NB4 (cell line): Measurements from ENCODE around the gene IL20RA.

Experiments used
- DNase-seq: peaks from one replicate; pipeline ENCODE4 v3.0.0; 2010; ENCODE audit warnings: low read depth
- H3K4me3 ChIP-seq: one replicate; pipeline ENCODE4 v1.5.1; 2011; ENCODE audit warnings: mild to moderate bottlenecking, low read depth, low read length, moderate library complexity
- MYC ChIP-seq: IDR thresholded peaks from 2 replicates; pipeline ENCODE4 v1.6.1; 2011; ENCODE audit warnings: low read depth, low read length
- POLR2A ChIP-seq: IDR thresholded peaks from 2 replicates; pipeline ENCODE4 v1.6.1; 2011; ENCODE audit warnings: mild to moderate bottlenecking; ENCODE audit not compliant: insufficient read length; ENCODE audit errors: extremely low read depth
- TF ChIP-seq, protein P1 (sequence below): IDR thresholded peaks from 2 replicates; pipeline ENCODE4 v1.6.1; 2011; ENCODE audit warnings: low read depth, low read length
- TF ChIP-seq, protein P2 (sequence below): IDR thresholded peaks from one replicate; pipeline ENCODE4 v1.5.1; 2012; ENCODE audit warnings: low read depth, low read length

IL20RA gene

DNA sequence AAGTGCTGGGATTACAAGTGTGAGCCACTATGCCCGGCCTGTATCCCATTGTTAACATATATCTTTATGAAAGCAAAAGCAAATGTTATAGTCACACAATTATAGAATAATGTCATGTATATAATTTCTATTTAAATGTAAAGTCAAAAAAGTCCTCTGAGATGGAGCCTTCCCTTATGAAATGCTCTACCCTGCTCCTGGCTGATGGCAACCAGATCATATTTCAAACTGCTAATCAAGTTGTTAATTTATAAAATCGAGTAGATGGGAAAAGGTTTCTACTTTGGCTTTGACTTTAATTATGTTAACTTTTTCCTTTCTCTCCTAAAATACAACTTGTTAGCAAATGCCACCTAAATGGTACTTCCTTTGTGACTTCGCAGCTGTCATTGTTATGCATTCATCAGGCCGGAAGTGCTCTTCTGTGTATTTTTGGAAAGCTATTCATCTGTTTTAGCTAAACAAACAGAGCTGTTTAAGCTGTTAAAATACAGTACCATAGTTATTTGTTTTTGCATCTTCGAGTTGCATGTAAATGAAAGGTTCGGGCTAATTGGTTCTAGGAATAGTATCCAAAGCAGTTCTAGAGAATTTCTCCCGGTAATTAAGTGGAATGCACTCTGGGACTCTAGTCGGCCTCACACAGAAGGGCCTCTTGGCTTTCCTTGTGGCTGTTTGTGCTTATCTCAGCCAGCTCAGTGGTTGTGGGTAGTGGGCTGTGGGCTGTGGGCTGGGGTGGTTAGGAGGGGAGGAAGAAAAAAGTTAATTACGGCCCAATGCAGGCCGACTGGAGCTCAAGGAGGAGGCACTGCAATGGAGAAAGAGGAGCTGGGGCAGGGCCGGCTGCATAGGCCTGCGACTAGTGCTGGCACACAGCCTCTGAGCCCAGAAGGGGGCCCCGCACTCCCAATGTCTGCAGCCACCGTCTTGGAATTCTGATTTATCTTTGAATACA lies 87.9 kb downstream of the IL20RA start:
- no peak for TF ChIP-seq MYC
- TF ChIP-seq, protein P1, sequence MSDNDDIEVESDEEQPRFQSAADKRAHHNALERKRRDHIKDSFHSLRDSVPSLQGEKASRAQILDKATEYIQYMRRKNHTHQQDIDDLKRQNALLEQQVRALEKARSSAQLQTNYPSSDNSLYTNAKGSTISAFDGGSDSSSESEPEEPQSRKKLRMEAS: no peak
- TF ChIP-seq, protein P2, sequence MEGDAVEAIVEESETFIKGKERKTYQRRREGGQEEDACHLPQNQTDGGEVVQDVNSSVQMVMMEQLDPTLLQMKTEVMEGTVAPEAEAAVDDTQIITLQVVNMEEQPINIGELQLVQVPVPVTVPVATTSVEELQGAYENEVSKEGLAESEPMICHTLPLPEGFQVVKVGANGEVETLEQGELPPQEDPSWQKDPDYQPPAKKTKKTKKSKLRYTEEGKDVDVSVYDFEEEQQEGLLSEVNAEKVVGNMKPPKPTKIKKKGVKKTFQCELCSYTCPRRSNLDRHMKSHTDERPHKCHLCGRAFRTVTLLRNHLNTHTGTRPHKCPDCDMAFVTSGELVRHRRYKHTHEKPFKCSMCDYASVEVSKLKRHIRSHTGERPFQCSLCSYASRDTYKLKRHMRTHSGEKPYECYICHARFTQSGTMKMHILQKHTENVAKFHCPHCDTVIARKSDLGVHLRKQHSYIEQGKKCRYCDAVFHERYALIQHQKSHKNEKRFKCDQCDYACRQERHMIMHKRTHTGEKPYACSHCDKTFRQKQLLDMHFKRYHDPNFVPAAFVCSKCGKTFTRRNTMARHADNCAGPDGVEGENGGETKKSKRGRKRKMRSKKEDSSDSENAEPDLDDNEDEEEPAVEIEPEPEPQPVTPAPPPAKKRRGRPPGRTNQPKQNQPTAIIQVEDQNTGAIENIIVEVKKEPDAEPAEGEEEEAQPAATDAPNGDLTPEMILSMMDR: no peak
- TF ChIP-seq POLR2A: no peak
- H3K4me3 ChIP-seq: no peak overlapping the region
- no peak for DNase-seq

DNA sequence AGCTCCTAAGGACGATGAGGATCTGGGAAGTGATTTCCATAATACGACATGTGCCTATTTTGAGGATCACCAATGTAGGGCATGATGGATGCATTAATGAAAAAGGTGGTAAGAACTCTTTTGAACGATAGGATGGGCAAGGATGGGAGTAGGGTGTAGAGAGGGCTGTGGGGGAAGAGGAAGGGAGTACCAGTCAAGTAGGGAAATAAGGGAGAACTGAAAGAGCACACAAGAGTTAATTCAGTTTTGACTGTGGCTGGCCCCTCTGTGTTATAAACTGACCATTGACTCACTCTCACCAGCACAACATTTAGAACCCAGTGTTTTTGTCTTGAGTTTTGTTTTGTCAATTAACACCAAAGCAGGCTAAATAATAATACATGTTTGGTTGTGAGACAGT lies 89.6 kb downstream of the IL20RA start:
- H3K4me3 ChIP-seq: no peak overlapping the region
- DNase-seq: no peak
- TF ChIP-seq MYC (no peak), POLR2A (no peak)
- TF ChIP-seq, protein P2: no peak
- TF ChIP-seq, protein P1: no peak

DNA sequence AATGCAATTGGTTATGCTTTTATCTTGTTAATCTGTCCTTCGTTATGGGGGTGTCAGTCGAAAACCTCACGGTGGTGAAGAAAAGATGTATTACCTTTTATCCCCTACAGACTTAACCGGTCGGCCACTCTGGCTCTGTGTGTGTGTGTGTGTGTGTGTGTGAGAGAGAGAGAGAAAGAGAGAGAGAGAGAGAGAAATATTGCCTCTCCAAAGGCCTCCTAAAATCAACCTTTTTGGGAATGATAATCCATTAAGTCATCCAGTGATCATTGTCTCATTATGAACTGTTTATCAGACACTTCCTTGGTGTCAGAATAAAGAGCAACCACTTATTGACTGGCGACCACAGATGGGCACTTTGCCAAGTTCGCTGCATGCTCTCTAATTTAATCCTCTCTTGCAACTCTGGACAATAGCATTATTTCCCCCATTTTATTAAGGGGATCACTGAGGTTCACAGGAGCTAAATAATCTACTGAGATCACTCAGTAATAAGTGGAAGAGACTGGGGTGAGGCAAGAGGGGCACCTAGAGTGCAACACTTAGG lies 92.0 kb downstream of the IL20RA start:
- DNase-seq: no peak
- no peak for TF ChIP-seq MYC
- no peak for TF ChIP-seq POLR2A
- TF ChIP-seq, protein P2: no peak
- TF ChIP-seq, protein P1: no peak
- H3K4me3 ChIP-seq: no peak overlapping the region

DNA sequence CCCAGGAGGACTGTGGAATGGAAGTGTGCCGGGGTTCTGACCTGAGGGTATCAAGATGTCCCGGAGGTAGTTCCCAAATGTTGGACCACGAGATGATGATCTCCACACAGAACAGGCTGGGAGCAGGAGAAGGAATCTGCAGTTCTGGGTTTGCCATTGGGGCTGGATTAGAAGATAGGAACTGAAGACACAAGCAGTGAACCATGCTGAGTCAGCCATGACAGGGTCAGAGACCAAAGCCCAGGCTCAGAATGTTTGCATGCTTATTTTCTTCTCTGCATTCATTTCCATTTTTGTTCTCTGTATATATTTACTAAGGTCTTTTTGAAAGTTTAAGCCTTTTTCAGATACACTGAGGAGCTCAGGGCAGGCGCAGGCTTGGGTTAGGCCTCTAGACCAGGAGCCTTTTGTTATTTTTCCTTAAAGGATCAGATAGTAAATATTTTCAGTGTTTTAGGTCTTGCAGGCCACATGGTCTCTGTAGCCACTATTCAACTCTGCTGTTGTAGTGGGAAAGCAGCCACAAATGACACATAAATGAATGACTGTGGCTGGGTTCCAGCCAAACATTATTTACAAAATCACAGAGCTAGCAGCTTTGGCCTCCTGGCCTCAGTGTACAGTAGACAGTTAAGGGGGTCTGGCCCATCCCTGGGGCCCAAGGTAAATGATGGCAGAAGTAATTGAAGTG lies 94.2 kb downstream of the IL20RA start:
- no peak for TF ChIP-seq MYC
- no peak for TF ChIP-seq POLR2A
- TF ChIP-seq, protein P1: no peak
- TF ChIP-seq, protein P2: no peak
- DNase-seq: no peak
- no peak overlapping the region for H3K4me3 ChIP-seq
